Retina (tissue), 1 donor: ENCODE measurements around the gene NCKAP5.

ENCODE experiments used
- DNase-seq: peaks from one replicate; pipeline ENCODE4 v3.0.0-alpha.2; 2016

NCKAP5 gene

DNA sequence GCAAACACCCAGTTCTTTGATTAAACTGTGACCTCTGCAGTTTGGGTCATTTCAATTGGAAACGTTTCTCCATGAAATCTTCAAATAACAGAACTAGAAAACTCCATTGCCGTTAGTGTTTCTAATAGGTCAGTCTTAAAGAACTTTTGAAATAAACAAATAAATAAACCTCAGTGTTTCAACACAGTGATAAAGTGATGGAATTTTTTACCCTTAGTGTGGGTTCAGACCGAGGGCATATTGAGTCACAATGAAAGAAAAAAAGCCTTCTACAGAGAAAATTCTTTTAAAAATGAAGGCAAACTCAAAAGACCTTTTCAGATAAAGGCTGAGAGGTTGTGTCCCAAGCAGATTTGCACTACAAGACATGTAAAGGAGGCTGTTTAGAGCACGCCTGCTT, 149.6 kb downstream of the NCKAP5 start:
- no peak for DNase-seq

DNA sequence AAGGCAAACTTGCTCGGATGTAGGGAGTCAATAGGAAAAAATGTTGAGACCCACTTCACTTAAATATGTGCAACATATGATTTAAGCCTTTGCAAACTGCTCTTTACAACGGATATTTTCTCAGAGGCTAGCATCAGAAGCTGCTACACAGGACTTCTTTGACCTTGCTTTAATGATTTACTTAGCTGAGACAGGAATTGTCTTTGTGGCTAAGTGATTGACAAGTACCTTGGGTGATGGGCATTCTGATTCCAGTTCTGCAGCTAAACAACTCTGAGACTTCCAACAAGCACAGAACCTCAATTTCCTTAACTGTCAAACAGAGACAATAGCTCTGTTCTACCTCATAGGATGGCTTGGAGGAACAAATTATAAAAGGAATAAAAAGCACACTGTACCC, 150.2 kb downstream of the NCKAP5 start:
- no peak for DNase-seq

DNA sequence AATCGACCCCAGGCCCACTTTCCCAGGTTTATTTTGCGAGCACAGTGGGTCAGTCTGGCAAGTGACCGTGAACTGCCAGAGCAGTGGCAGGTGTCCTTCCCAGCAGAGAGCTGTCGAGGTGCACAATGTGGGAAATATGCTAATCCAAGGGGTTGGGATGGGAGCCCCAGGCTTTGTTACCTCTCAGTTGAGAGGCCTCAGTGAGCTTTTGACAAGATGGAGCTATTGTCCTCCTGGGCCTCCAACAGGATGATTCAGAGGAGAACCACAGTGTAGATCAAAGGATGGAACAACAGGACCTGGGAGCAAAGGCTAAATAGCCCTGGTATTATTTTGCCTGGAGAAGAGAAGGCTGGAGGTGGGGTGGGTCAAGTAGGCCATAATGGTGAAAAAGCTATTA, 150.8 kb downstream of the NCKAP5 start:
- no peak for DNase-seq

DNA sequence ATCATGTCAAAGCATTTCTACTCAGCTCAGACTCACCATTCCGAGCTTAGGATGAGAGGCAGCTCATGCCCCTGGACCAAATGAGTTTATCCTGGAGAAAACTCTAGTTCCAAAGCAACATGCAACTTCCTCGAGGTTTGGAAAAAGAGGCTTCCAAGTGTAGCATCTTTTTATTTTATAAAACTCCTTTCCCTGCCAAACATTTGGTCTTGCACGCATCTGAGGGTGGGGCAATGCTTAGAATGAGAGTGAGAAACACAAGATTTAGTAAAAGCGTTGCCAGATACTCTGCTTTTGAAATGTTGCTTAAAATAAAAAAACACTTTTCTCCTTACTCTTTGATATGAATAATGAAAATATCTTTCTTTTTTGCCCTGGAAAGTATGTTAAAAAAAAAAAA, 151.5 kb downstream of the NCKAP5 start:
- DNase-seq, result no peak

DNA sequence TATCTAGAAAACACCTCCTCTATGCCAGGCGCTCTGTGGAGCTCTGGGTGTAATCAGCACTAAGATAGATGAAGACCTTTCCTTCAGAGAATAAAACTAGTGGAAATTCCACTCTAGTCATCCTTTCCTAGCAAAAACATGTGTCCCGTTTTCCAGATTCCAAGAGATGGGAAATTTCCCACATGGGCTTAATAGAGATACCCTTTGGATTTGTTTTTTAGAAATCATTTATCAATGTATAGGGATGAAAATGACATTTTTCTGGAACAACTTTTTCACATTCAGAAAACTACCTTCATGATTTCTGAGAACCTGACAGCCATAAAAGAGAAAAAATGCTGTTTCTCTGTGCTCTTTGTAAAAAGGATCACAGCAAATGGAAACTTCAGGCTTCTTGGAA, 152.1 kb downstream of the NCKAP5 start:
- no peak for DNase-seq

DNA sequence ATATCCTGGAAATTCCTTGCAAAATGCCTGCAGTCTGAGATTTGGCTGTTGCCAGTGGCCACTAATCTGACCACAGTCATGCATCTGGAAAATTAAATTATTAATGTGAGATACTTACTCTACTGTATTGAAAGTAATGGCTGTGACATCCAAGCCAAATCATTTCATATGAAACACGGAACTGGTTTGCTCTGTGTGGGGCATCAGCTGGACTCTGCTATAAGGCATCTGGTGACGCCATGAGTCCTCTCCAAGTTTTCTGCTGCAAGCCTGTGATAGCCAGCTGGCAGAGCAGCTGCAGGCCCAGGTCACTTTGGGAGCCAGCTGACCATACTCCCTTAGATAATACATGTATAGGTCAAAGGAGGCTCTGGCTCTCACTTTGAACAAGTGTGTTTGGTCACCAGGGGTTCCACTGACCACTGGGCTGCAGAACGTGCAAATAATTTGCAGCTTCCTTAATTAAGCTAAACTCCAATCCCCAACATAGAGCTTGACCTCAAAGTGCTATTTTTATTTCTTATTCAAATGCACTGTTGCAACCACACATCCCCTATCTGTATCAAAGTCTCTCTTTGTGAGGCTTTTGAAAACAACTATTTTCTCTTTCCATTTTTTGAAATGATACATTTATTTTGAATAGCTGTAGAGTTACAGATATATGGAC, 152.9 kb downstream of the NCKAP5 start:
- peak; percentile 39 for DNase-seq

DNA sequence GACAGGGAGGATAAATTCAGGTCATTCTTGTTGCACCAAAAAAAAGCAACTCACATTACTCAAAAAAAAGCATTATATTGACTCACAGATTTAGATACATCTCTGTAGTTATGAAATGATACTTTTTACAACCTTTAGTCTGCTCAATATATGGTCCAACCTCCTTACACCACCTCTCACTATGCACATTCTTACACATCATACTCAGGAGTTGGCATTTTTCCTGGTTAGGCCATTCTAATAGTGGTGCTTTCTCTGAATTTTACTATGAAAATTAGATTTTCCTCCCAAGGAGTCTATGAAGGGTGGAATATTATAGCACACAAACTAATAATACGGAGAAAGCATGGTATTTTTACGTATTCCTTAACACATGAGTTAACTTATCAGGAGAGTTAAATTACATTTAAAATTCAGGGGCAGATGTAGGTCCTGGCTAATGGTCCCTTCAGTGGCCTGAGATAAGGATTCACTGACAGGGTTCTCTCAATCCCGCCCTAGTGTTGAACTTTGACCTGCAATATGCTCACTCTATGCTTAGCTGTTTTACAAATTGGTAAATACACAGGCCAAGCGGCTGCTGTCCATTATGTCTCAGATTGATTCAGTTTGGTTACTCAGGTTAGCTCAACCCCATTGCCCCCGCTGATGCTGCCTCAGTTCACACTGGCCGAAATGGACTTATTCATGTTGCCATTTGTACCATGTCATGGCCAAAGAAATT, 153.6 kb downstream of the NCKAP5 start:
- no peak for DNase-seq

DNA sequence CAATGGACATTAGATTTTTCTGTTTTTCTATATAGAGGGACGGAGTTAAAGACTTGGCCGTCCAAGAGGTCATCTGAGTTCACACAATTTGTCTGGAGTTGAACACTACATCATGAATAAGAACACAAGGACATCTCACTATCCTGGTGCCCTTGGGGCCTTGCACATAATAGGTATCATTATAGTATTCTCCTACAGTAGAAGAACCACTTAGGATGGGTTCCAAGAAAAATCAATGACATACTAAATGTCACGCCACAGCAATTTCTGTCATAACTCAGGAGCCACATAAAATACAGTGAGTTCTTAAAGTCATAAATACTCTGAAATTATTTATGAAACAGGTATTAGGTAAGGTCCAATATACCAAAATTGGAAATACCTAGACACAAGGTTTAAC, 154.4 kb downstream of the NCKAP5 start:
- no peak for DNase-seq

DNA sequence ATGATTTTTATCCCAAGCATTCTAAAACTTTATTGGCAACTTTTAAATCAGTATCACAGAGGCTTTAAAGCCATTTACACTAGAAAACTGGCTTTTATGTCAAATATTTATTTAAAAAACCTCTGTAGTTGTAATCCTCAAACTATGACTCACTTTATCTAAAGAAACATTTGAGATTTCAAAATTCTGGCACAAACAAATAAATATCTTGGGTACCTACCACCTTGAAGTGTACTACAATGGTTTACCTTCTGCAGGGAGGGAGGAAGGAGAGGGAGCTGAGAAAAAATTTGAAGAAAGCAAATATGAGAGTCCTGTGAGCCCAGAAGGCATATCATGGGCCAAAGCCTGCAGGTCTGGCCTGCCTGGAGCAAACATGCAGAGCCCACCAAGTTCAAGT, 155.6 kb downstream of the NCKAP5 start:
- DNase-seq, result no peak

DNA sequence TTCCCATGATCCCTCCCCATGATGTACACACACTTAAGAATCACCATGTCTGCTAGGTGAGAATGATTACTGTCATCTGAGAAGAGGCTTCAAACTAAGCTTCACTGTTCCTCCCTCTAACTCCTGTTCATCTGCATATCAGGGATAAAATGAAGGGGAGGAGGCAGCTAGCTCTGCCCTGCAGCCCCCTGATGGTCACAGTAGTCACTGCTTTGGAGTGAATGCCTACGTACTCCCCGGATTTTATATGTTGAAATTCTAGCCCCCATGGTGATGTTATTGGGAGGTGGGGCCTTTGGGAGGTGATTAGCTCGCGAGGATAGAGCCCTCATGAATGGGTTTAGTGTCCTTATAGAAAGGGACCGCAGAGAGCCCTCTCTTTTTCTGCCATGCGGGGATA, 156.4 kb downstream of the NCKAP5 start:
- DNase-seq, result no peak

DNA sequence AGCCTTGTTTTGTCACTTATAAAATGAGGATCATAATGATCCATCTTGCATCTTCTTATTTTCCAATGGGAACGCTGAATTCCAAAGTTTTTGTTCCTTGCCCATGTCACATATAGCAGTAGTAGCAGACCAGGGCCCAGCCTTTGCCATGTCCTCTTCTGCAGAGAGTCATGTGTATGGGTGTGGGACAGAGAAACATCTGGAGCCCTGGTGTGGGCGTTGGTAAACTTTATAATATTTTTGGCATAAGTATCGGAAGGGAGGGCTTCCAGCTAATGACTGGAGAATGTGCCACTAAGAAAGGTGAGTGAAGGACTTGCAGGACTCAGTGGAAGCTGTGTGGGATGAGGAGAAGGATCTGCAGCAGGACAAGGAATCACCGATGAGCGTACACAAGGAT, 157.2 kb downstream of the NCKAP5 start:
- no peak for DNase-seq

DNA sequence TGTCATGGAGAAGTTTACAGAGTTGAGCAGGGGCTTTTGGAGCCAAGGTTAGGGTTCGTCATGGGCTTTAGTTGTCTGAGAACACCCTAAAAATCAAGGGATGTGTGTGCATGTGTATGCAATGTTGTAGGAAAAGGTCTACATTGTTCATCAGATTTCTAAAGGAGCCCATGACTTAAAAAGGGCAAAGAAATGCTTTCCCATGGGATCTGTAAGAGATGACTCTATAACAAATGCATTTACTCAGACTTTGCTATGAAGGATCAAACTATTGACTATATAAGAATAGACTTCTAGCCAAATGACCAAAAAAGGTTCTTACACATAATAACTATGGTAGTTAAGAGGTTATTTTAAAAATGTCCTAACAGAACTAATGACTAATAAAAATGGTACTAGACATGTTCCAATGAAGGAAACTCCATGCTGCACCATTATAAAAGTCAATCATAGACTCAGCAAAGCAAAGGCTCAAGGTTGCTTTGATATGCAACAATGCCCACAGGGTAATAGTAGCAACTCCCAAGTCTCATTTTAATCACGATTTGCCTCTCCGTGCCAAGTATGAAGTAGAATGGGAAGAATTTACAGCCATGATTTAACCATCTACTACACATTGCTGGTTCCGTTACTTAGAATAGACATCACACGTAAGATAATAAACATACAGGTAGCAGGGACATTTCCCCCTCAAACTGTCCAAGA, 158.5 kb downstream of the NCKAP5 start:
- DNase-seq, result no peak

DNA sequence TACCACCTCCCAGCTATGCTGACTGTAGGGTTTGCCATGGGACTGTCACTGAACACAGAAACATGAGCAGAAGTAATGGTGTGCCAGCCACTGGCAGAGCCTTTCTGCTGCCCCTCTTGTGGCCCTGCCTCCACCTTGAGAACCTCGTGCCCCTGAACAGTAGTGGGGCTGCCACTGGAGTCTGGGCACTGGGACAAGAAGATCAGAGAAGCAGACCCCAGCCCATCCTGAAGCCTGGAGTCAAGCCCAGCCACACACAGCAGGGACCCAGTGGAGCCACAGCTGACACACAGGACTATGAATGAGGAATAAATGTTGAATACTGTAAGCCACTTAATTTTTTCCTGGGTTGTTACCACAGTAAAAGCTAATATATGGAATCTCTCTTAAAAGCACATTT, 159.6 kb downstream of the NCKAP5 start:
- DNase-seq, result no peak

DNA sequence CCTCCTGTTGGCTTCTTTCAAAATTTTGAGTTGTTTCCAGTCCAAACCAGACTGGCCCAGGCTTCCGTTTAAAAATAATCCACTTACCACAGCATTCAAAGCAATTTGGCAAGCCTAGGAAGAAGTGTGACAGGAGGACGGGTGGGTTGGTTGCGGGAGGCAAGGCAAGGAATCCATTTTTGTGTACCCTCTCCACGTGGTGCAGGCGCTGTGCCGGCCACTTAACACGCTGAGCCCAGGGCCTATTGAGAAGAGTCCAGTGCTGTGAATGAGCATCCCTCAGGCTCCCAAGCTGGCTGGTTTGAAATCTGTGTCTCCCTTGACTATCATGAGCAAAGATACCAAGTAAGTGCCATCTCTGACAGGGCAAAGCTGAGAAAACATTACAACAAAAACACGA, 160.9 kb downstream of the NCKAP5 start:
- DNase-seq, result no peak

DNA sequence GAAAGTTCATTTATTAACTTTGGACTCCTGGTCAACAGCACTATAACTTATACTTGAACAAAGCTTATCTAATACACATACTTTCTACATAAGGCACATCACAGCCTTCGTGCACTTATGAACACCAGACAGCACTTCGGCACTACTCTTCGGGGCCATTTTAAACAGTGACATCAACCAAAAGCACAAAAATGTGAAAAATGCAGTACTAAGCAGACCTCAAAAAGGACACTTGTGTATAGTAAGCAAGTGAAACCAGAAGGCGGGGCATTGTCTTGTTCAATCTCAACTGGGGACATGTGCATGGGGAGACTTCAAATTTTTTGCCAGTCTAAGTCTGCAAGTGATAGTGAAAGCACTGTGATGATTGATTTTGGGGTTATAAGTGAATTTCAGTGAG, 163.0 kb downstream of the NCKAP5 start:
- DNase-seq, result no peak

DNA sequence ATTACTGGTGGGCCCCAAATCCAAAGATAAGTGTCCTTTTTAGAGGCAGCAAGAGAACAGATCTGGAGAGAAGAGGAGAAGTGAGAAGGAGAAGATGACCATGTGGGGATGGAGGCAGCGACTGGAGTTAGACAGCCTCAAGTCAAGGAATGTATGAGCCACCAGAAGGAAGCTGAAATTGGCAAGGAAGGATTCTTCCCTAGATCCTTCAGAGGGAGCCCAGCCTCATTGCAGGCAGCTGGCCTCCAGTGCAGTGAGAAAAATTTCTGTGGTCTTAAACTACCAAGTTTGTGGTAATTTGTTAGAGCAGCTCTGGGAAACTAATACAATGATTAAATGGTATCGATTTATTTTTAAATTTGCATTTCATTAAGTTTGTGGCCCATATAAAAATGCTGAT, 167.9 kb downstream of the NCKAP5 start:
- DNase-seq, result no peak

DNA sequence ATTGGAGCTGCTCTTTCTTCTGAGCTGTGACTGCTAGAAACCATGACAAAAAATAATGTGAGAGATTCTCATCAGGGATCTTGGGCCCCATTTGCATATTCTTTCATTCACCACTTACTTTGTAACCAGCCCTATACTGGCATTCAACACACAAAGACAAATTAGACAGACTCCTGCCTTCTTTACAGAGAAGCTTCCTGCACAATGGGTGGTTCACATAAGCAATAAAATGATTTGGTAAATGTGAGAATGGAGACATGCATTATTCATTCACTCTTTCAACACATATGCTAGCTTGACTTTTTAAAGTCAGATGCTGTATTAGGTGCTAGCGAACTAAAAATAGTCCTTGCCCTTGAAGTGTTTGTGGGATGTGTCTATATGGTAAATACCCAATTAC, 174.4 kb downstream of the NCKAP5 start:
- no peak for DNase-seq

DNA sequence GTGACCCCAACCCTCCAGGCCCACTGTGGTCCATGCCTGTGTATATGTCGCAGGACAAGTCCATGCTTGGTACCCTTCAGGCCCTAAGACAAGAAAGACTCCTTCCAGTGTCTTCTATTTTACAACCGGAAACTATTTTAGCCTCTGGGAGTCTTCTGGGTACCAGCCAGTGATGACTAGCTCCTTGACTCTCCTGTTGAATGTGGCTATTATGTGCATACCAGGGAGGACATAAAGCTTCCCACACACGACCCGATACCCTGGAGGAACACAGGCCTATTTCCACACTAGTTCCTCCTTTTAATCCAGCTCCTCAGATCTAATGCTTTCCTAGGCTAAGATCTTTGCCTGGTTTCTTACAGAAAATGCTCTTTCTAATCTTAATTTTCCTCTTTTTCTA, 178.1 kb downstream of the NCKAP5 start:
- DNase-seq, result no peak

DNA sequence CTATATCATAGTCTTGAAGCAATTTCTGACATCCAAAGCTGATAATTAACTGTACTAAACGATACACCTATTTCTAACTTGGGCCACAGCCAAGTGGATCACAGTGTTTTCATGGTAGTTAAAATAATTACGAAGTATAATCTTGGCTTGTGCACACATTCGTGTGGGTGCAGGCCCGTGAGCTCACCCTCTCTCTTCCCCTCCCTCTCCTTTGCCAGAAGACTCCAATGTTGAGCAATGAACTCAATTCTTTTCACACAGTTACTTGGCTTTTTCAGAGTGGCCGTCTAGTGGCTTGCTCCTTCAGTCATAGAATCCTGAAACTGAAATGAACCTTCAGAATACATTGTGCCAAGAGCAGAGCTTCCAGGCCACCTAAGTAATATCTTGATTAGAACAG, 178.7 kb downstream of the NCKAP5 start:
- no peak for DNase-seq

DNA sequence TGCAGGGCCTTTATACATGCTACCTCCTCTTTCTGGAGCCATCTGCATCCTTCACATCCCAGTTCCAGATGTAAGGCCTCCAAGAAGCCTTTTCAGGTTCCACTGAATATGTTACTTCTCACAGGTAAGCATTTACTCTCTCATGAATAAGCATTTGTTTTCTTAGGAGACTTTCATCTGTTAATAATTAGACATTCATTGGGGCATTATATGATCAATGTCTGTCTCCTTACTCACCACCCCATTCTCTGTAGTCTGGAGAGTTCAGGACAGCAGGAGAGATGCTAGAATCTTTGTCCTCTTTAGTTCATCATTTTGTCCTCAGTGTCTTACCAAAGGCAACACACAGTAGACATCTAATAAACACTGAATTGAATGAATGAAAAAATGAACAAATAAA, 185.7 kb downstream of the NCKAP5 start:
- DNase-seq, result no peak

DNA sequence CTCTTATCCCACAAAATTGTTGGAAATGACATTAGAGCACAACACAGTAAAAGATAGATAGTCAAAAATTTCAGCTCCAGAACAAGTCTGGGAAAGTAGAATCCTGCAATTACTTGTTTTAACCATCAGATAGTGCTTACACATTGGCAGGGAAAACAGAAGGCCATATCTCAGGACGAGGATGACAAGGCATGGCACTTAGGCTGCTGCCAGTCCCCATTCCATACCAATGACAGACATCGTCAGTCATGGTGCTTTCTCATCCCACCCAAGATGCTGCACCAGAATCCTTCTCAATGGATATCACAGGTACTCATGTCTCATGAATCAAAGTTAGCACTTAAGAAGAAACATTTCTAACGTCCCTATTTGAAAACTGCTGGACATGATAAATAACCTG, 187.3 kb downstream of the NCKAP5 start:
- no peak for DNase-seq

DNA sequence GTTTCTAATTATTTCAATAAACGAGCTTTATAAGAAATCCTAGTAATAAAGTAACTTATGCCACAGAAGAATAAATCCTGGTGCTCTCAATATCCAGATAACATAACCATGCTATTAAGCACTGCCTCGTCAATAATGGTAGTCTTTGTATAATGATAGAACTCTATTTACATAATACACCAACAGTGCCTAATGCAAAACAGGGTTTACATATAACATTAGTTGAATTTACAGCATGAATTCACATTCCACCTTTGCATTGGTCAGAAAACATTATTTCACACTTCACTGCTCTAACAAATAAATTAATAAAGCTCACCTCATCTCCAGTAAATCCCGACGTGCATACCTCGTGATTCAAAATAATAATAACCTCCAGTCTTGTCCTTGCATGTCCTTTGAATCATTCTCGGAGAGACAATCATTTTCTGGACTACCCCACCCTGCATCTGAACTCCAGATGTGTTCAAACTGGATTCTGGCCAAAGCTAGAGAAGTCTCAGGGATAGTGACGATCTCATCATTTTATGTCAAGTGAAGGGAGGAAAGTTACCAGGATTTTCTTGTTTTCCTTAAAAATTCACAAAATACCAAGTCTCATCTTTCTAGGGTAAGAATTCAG, 189.2 kb downstream of the NCKAP5 start:
- no peak for DNase-seq

DNA sequence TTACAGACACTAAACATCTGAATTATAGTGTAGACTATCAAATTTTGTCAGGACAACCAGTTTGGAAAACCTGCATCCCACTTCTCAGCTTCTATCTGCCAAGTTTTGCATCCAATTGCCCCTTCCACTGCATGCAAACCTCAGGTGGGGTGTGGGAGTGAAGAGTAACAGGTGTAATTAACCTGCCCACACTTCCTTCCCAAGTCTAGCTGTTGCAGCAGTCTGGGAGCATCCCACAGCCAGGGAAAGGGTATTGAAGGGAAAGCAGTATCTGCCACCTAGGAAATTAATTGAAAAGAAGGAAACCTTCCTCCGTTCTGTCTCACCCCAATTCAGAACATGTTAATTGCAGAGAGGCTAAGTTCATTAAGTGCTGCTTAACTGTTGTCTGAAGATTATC, 189.9 kb downstream of the NCKAP5 start:
- no peak for DNase-seq

DNA sequence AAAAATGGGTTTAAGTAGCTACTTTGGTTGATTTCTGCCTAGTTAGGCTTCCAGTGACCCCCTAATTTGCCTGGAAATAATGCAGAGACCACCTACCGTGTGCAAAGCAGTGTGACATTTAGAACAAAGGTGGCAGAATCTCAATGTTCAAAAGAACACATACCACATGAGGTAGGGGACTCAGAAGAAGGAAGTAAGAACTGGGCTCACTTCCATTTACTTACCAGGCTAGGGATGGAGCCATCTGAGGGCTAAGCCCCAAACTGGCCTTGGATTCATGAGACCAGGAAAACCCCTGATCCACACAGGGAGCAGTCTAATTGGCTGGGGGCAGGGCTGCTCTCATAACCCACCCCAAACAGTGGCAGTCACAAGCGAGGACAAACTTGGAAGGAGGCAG, 190.7 kb downstream of the NCKAP5 start:
- peak; percentile 3 for DNase-seq
